Measurements from ENCODE around the gene GALNT9.
"Not testable (repeated sequence)": the region's sequence is repeated elsewhere in the genome, so short reads cannot be mapped to it uniquely, and the experiment has no call there.

Gene GALNT9

GRCh38 chr12:132210223-132211055, 119.0 kb downstream of the GALNT9 start:
- no peak for DNase-seq

DNA sequence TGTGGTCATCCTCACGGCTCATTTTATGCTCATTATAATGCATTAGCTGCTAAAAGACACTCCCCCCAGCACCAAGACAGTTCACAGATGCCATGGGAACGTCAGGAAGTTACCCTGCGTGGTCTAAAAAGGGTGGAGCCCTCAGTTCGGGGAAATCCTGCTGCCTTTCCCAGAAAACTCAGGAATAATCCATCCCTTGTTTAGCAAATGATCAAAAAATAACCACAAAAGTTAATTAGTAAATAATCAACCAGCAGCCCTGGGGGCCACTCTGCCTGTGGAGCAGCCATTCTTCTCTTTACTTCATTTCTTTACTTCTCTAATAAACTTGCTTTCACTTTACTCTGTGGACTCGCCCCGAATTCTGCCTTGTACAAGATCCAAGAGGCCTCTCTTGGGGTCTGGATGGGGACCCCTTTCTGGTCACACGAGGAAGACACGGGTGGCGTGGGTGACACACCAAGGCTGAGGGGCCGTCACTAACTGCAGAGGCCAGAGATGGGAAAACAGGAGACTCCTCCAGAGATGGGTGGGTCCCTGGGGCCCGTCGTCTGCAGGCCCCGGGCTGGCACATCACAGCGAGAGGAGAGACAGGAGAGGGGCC, 119.7 kb downstream of the GALNT9 start:
- DNase-seq: no peak

- no peak for DNase-seq
Measured at GRCh38 chr12:132208153-132208823, 121.1 kb downstream of the GALNT9 start.

DNA sequence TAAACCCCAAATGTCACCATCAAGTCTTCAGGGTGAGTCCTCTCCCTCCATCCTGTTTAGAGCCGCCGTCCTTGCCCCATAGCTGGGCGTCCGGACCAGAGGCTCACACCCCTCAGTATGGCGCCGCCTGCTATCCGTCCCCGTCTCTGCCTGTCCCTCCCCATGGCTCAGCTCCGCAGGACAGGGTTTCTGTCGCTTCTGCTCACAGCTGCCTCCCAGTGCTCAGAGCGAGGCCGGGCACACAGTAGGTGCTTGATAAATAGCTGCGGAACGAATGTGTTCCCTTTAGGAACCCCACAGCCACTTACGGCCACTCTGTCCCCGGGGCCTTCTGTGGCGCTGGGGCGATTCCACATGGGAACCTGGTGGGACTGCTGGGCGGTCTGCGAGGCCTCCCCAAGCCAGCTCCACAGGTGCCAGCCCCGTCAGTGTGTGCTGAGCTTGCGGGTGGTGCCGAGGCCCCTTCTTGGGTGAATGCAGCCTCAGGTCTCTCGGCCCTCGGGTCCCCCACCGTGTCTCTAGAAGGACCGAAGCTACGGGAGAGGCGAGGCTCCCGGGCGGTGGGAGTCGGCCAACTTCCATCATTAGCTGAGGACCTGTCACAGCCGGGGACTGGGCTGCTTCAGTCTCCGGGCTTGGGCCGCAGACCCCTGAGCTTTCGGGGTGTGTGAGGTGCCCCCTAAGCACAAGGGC, 122.2 kb downstream of the GALNT9 start:
- DNase-seq: no peak

DNA sequence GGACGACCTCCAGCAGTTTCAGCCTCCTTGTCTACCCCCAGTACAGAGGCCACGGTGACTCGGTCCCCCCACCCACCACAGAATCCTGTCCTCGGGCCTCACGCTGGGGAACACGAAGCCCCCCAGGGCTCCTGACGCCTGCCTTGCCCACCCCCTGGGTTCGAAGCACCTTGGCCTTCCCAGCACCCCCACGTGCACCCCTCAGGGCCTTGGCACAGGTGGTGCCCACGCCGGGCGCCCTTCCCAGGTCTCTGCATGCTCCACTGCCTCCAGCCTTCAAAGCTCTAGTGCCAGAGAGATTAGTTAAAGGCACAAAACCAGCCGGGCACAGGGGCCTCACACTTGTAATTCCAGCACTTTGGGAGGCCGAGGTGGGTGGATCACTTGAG, 123.3 kb downstream of the GALNT9 start:
- DNase-seq: no peak

- DNase-seq: no peak
Measured at GRCh38 chr12:132205271-132206045, 123.9 kb downstream of the GALNT9 start.

- no peak for DNase-seq
Measured at GRCh38 chr12:132204793-132205270, 124.6 kb downstream of the GALNT9 start.

DNA sequence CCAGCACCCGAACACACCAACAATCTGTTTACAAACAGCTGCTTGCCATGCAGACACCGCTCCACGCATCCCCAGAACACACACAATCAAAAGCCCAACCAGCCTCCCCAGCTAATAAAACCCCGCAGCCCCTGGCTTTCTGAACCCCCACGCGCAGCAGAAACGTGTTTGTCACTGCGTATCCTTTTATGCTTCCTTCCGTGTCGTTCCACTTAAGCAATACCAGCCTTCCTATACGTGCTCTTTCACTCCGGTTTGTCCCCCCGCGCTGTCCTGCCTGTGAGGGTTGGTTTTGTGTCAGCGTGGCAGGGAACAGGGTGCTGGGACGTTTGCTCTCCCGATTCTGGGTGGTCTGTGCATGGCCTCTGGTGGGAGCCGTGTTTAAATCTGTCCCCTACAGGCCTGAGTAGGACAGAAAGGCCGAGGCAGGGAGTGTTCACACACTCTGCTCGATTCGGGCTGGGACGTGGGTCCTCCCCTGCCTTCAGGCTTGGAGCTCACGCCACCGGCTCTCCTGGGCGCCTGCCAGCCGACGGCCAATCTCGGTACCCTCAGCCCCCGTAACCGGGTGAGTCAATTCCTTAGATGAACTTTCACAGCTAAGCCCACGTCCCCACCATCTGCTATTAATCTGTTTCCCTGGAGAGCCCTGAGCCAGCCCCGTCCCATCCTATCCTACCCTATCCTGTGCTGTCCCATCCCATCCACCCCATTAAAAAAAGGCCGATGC, 125.2 kb downstream of the GALNT9 start:
- no peak for DNase-seq

- no peak for DNase-seq
Measured at GRCh38 chr12:132202929-132203721, 126.3 kb downstream of the GALNT9 start.

DNA sequence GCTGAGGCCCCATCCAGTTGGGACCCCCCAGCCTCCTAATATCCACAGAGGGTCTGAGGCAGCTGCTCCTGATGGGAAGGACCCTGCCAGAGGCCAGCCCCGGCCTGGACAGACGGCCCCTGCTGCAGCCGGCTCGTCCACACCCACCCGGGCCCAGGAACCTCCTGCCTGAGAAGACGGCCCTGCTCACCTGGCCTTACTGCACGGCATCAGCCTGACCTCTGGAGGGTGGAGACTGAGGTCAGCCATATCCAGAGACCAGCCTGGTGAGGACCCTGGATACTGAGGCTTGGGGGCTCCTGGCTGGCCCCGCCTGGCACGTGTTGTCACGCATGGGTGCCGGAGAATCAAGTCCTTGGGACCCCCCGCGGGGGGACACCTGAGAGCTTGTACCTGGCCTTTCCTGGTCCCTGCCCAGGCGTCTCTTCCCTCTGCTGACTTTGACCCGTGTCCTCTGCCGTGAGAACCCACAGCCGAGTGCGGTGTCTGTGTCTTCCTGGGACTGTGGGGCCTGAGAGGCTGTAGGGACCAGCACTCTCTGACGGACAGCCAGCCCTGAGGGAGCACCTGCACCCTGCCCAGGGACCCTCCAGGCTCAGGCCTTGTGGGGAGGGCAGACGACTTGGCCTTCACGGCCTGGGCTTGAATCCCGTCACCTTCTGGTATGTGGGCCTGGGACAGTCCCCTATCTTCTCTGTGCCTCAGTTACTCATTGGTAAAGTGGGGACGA, 127.8 kb downstream of the GALNT9 start:
- no peak for DNase-seq

- DNase-seq: no peak
Measured at GRCh38 chr12:132200800-132201199, 128.6 kb downstream of the GALNT9 start.

GRCh38 chr12:132199526-132200319, 129.7 kb downstream of the GALNT9 start:
- DNase-seq: no peak

DNA sequence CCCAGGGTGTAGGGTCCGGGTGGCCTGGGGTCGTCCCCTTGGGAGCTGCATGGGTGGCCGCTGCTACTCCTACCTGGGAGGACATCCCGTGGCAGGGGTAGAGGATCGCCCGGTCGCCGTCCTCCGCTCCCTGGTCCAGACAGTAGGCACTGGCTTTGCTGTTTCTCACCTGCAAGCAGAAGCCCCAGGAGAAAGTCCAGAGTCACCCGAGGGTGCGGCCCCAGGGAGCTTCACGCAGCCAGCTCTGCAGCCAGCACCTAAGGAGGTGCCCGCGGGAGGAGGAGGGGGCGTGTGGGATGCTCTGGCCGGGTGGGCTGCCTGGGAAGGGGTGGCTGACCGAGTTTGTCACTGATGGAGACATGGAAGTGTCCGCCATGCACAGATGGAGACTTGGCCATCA, 130.3 kb downstream of the GALNT9 start:
- no peak for DNase-seq

- DNase-seq: no peak
Measured at GRCh38 chr12:132197581-132198354, 131.6 kb downstream of the GALNT9 start.

DNA sequence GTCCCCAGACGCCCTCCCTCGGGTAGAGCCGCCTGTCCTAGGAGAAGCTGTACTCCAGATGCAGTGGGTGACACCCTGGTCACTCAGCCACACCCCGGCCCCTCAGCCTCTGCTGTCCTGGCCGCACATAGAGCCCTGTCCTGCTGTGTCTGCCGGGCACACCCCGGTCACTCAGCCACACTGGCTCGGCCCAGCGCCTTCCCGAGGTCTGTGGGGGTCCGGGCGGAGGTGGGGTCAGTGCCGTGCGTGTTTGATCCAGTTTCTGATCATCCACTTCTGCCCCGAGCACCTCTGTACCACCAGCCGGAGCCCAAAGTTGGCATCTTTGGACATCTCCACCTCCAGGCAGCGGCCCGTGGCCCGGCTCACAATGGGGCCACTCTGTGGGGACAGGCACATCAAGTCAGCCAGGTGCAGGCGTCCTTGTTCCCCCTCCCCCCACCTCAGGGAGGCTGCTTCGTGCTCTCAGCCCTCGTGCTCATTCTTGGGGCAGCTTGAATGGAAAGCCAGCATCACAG, 132.5 kb downstream of the GALNT9 start:
- no peak for DNase-seq

- DNase-seq: no peak
Measured at GRCh38 chr12:132196038-132196872, 133.1 kb downstream of the GALNT9 start.

DNA sequence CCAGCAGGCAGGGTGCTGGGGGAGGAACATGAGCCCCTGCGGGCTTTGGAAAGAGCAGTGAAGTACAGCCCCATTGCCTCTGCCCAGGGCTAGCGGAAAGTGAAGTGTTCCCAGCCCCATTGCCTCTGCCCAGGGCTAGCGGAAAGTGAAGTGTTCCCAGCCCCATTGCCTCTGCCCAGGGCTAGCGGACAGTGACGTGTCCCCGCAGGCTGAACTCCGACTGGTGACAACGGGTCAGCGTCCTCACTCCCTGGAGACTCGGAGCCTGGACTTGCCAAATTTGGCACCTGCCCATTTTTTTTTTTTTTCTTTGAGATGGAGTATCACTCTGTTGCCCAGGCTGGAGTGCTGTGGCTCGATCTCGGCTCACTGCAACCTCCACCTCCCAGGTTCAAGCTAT, 134.1 kb downstream of the GALNT9 start:
- not testable (repeated sequence) for DNase-seq
